Body of pancreas (tissue), 4 donors: ENCODE results near the gene ACBD6. TPM values are rescaled to one million over a fixed set of nuclear protein-coding genes. Genes with fewer than 3 reads are reported as not detected.

Experiments
- ATAC-seq: fragments of 150-250 bp; one replicate; pipeline ENCODE4 v1.9.1; 2016
- DNase-seq, 4 donors: peaks; one replicate each; pipeline ENCODE4 v3.0.0-alpha.2; 2019
- H3K27ac ChIP-seq, 4 donors: fragments of 200-600 bp; sonication (generic); 1 replicate in 3 of 4; 2 replicates in 1 of 4; pipeline versions ENCODE4 v1.5.1 to v1.6.1; 2016 to 2019; ENCODE audit warnings: mild to moderate bottlenecking in 1 of 4, mixed read lengths in 1 of 4, moderate library complexity in 1 of 4
- H3K27me3 ChIP-seq, 2 donors: fragments of 200-600 bp; sonication (generic); one replicate each; pipeline ENCODE4 v1.6.0; 2016; ENCODE audit warnings: mild to moderate bottlenecking in 1 of 2
- H3K36me3 ChIP-seq, 2 donors: fragments of 200-600 bp; sonication (generic); replicated peaks in 1 of 2; 2 replicates each; pipeline ENCODE4 v1.5.1; 2016; ENCODE audit warnings: low read depth in 2 of 2; ENCODE audit not compliant: insufficient read depth in 1 of 2
- H3K4me1 ChIP-seq: fragments of 200-600 bp; sonication (generic); one replicate; pipeline ENCODE4 v1.6.0; 2016
- H3K4me3 ChIP-seq, 2 donors: fragments of 200-600 bp; sonication (generic); 1 replicate in 1 of 2; 2 replicates in 1 of 2; pipeline ENCODE4 v1.5.1; 2016 to 2019
- H3K9me3 ChIP-seq, 3 donors: fragments of 200-600 bp; sonication (generic); 1 replicate in 2 of 3; 2 replicates in 1 of 3; pipeline ENCODE4 v1.5.1; 2016
- POLR2A ChIP-seq, 3 donors: fragments of 450-650 bp; IDR thresholded peaks; one replicate each; pipeline ENCODE4 v1.6.1; 2016; ENCODE audit warnings: antibody characterized with exemption in 3 of 3, mild to moderate bottlenecking in 2 of 3
- WGBS, 2 donors: methylation state at CpG; one replicate each; pipeline ENCODE4 v1.1.5; 2017; 5-methylcytosine and 5-hydroxymethylcytosine counted together
- intact Hi-C: fragments of 100-400 bp; cut with DNase I; formaldehyde crosslinking; loops from one replicate; pipeline ENCODE4 v1.15.1; 2023
- total RNA-seq, 2 donors: library from RNA; depleted of rRNA; stranded (reverse); fragments of >200 nt; gene quantifications; one replicate each; pipeline ENCODE4 v1.1.0, GENCODE V29; 2016
- TF ChIP-seq, protein P1 (sequence below), 7 experiments: fragments of 450-650 bp in 4 of 7; fragments of 200-600 bp in 3 of 7; sonication (generic) in 3 of 7; IDR thresholded peaks; one replicate each; pipeline ENCODE4 v1.5.1; 2016 to 2019; ENCODE audit warnings: antibody characterized with exemption in 7 of 7

Gene ACBD6
- total RNA-seq, 2 donors from 2014 or later: 37.4 to 49.4 TPM

GRCh38 chr1:180267211-180267561, 235.2 kb downstream of the ACBD6 start:
- Histone ChIP-seq H3K27me3 (no peaks in the 10 kb centered on the region), H3K36me3 (no peaks in the 10 kb centered on the region), H3K9me3 (no peaks in the 10 kb centered on the region), H3K4me1 (peaks cover 21% of the 10 kb centered on the region), H3K27ac (no peak overlapping the region), H3K4me3 (no peak overlapping the region)
- ATAC-seq: no peak
- TF ChIP-seq, protein P1, sequence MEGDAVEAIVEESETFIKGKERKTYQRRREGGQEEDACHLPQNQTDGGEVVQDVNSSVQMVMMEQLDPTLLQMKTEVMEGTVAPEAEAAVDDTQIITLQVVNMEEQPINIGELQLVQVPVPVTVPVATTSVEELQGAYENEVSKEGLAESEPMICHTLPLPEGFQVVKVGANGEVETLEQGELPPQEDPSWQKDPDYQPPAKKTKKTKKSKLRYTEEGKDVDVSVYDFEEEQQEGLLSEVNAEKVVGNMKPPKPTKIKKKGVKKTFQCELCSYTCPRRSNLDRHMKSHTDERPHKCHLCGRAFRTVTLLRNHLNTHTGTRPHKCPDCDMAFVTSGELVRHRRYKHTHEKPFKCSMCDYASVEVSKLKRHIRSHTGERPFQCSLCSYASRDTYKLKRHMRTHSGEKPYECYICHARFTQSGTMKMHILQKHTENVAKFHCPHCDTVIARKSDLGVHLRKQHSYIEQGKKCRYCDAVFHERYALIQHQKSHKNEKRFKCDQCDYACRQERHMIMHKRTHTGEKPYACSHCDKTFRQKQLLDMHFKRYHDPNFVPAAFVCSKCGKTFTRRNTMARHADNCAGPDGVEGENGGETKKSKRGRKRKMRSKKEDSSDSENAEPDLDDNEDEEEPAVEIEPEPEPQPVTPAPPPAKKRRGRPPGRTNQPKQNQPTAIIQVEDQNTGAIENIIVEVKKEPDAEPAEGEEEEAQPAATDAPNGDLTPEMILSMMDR (IDR thresholded peaks at IDR 0.05): no peak
- TF ChIP-seq POLR2A (IDR thresholded peaks at IDR 0.05): no peak
- DNase-seq: no peak
- WGBS, 2 donors: 71 to 84% methylated on average over 5 to 12 of the region's 12 CpGs
- intact Hi-C loops: no loop called here

- no peak for DNase-seq
- intact Hi-C loops: no loop called here
- no peak overlapping the region for H3K4me3 ChIP-seq
- H3K9me3 ChIP-seq: no peaks in the 10 kb centered on the region
- WGBS, 2 donors: 79 to 81% methylated on average over 14 to 25 of the region's 28 CpGs
- peaks cover 25% of the 10 kb centered on the region for H3K4me1 ChIP-seq
- H3K36me3 ChIP-seq: no peaks in the 10 kb centered on the region
- TF ChIP-seq, protein P1 (IDR thresholded peaks at IDR 0.05): no peak
- no peak for TF ChIP-seq POLR2A (IDR thresholded peaks at IDR 0.05)
- no peak overlapping the region for H3K27ac ChIP-seq
- ATAC-seq: no peak
- H3K27me3 ChIP-seq: no peaks in the 10 kb centered on the region
These were observed 235.8 kb downstream of the ACBD6 start for GRCh38 chr1:180266275-180267210.

DNA sequence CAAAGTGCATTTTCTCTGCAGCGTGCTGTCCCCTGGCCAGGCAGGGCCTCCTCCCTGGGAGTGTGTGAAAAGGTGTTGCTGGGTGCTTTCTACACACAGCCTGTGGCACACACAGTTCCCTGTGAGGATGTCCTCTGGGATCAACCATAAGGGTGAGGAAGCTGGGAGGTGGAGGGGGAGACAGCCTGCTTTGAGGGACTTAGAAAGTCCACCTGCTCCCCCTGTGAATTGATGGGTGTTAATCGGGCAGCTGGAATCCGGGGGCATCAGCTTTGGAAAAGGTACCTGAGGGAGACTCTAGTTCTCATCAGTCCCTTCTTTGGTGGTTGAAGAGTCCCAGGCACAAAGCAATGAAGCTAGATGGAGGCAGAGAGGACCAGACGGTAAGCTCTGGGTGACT, 236.5 kb downstream of the ACBD6 start:
- no peak for ATAC-seq
- Histone ChIP-seq H3K4me1 (peaks cover 22% of the 10 kb centered on the region), H3K27ac (no peak overlapping the region), H3K9me3 (no peaks in the 10 kb centered on the region), H3K4me3 (no peak overlapping the region), H3K27me3 (no peaks in the 10 kb centered on the region), H3K36me3 (no peaks in the 10 kb centered on the region)
- DNase-seq: no peak
- TF ChIP-seq, protein P1 (IDR thresholded peaks at IDR 0.05): no peak
- TF ChIP-seq POLR2A (IDR thresholded peaks at IDR 0.05): no peak
- 54 to 69% methylated on average over 4 of the region's 4 CpGs for WGBS, 2 donors
- intact Hi-C loops: no loop called here

- ATAC-seq (no peak), DNase-seq (no peak)
- intact Hi-C loops: no loop called here
- Histone ChIP-seq H3K4me3 (no peak overlapping the region), H3K27ac (no peak overlapping the region), H3K27me3 (no peaks in the 10 kb centered on the region), H3K36me3 (no peaks in the 10 kb centered on the region), H3K9me3 (no peaks in the 10 kb centered on the region), H3K4me1 (peaks cover 19% of the 10 kb centered on the region)
- WGBS, 2 donors: 61 to 62% methylated on average over 9 of the region's 9 CpGs
- TF ChIP-seq, protein P1 (IDR thresholded peaks at IDR 0.05): no peak
- no peak for TF ChIP-seq POLR2A (IDR thresholded peaks at IDR 0.05)
These were observed 237.2 kb downstream of the ACBD6 start for GRCh38 chr1:180265201-180265600.

DNA sequence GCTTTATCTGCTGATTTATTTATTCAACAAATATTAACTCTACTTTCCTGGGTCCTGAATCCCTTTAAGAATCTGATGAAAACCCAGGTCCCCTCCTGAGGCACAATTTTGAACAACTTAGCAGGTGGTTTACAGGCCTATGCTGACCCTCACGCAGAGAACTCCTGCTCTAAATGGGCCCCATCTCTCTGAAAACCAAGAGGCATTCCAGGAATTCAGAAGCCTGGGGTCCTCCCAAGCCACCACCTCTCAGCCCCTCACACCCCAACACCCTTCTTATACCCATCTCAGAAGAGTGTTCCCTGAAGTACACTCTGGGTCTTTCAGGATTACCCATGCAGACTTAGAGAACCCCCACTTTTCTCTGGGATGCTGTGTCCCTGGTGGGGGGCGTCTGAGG, 237.8 kb downstream of the ACBD6 start:
- WGBS, 2 donors: 50 to 63% methylated on average over 2 of the region's 2 CpGs
- no peaks in the 10 kb centered on the region for H3K27me3 ChIP-seq

More for the DNA sequence above, 237.8 kb downstream of the ACBD6 start:
- H3K4me1 ChIP-seq: peaks cover 19% of the 10 kb centered on the region
- H3K4me3 ChIP-seq: no peak overlapping the region
- intact Hi-C loops: no loop called here
- H3K9me3 ChIP-seq: no peaks in the 10 kb centered on the region
- TF ChIP-seq, protein P1 (IDR thresholded peaks at IDR 0.05): no peak
- no peak for TF ChIP-seq POLR2A (IDR thresholded peaks at IDR 0.05)
- no peak for ATAC-seq
- no peak for DNase-seq
- H3K27ac ChIP-seq: no peak overlapping the region
- no peaks in the 10 kb centered on the region for H3K36me3 ChIP-seq
